SJSA1 (cell line): ENCODE results near the gene SHISA8. TPM values are rescaled to one million over a fixed set of nuclear protein-coding genes. Genes with fewer than 3 reads are reported as not detected.

Experiments used
- DNase-seq, 2 experiments: peaks; one replicate each; pipeline ENCODE4 v3.0.0-alpha.2; 2015 to 2020; ENCODE audit warnings: low spot score in 2 of 2, low read depth in 1 of 2
- H3K27ac ChIP-seq: fragments of 250-450 bp; sonication (Bioruptor Pico); 2 replicates; pipeline ENCODE4 v1.5.1; 2020; ENCODE audit warnings: mild to moderate bottlenecking, moderate library complexity
- H3K27me3 ChIP-seq: fragments of 250-450 bp; sonication (Bioruptor Pico); replicated peaks from 2 replicates; pipeline ENCODE4 v1.5.1; 2020; ENCODE audit warnings: mild to moderate bottlenecking, moderate library complexity
- H3K36me3 ChIP-seq: fragments of 250-450 bp; sonication (Bioruptor Pico); 2 replicates; pipeline ENCODE4 v1.5.1; 2020; ENCODE audit warnings: mild to moderate bottlenecking
- H3K4me1 ChIP-seq: fragments of 250-450 bp; sonication (Bioruptor Pico); replicated peaks from 2 replicates; pipeline ENCODE4 v1.6.1; 2021; ENCODE audit warnings: mild to moderate bottlenecking
- H3K4me3 ChIP-seq: fragments of 250-450 bp; sonication (Bioruptor Pico); 2 replicates; pipeline ENCODE4 v1.5.1; 2020; ENCODE audit warnings: mild to moderate bottlenecking
- H3K9me3 ChIP-seq: fragments of 250-450 bp; sonication (Bioruptor Pico); replicated peaks from 2 replicates; pipeline ENCODE4 v1.5.1; 2020; ENCODE audit warnings: mild to moderate bottlenecking
- total RNA-seq: library from RNA; depleted of rRNA; stranded (reverse); fragments of >200 nt; shearing (Covaris generic); gene quantifications from 2 replicates; pipeline ENCODE4 v1.2.3, GENCODE V29; 2014

The SHISA8 gene
- total RNA-seq, 1 experiment from 2014 or later: not detected

DNA sequence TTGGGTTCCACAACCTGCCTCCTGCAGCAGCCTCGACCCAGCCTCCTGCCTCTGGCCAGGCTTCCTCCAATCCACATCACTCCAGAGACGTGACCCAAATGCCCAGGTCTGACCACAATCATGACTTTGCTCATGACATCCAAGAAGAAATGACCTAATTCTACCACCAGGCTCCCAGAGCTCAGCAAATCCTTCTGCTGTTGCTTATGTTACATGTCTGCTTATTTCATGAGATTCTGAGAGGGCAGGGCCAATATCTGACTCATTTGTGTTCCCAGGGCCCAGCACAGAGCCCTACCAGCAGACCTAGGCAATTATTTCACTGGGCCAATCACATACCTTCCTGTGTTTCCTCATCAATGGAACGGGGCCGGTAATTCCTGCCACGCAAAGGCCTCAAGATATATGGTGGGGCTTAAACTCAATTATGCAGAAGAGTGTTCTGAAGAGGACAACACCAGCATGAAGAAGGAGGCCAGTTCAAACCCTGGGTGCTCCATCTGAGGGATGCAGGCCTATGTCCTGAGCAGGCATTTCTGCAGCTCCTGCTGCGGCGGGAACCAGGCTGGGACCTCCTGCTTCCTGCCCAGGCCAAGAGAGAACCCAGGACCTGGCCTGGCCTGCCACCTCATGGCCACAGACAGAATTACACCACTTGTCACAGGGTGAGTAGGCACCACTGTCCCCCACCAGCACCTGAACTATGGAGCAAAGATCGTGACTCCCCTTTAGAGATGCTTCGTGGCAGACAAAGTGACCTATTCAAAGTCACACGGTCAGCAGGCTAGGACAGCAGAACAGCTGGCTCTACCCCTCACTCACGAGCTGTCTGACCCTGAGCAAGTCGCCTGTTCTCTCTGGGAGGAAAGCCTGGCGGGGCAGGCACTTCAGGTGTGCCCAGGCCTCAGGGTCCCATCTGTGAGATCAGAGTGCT lies 26.2 kb upstream of the SHISA8 start:
- no peaks in the 10 kb centered on the region for H3K9me3 ChIP-seq
- DNase-seq: peak; percentile 61 to 75
- no peak overlapping the region for H3K4me3 ChIP-seq
- peaks cover 15% of the 10 kb centered on the region for H3K4me1 ChIP-seq
- H3K27ac ChIP-seq: no peak overlapping the region
- peaks cover 93% of the 10 kb centered on the region for H3K36me3 ChIP-seq
- H3K27me3 ChIP-seq: no peaks in the 10 kb centered on the region

DNA sequence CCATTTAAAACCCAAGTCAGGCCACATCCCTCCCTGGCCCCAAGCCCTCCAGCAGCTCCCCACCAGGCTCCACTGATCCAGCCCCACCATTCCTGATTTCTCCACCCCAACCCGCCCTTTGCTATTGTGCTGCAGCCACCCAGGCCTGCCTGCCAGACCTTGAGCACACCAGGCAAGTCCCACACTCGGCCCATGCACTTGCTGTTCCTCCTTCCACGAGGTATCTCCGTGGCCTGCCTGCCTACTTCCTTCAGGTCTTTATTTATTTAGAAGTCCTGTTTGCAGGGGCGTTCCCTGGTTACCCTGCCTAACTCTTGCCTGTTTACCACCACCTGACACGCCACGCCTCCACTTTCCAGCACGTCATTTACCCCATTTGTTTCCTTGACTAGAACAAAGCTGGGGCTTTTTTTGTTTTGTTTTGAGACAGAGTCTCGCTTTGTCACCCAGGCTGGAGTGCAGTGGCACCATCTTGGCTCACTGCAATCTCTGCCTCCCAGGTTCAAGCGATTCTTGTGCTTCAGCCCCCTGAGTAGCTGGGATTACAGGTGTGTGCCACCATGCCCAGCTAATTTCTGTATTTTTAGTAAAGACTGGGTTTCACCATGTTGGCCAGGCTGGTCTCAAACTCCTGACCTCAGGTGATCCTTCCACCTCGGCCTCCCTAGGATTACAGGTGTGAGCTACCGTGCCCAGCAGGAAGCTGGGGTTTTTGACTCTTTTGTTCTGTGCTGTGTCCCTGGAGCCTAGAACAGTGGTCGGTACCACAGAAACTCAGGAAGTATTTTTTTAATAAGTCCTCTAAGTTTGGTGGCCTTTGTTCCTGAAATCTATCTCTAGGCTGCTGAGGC lies 25.3 kb upstream of the SHISA8 start:
- H3K4me1 ChIP-seq: peaks cover 7% of the 10 kb centered on the region; the same call in 1 of the 2 replicates
- peaks cover 88% of the 10 kb centered on the region for H3K36me3 ChIP-seq
- no peaks in the 10 kb centered on the region for H3K9me3 ChIP-seq
- no peak for DNase-seq
- H3K27ac ChIP-seq: no peak overlapping the region
- H3K27me3 ChIP-seq: no peaks in the 10 kb centered on the region
- H3K4me3 ChIP-seq: no peak overlapping the region

DNA sequence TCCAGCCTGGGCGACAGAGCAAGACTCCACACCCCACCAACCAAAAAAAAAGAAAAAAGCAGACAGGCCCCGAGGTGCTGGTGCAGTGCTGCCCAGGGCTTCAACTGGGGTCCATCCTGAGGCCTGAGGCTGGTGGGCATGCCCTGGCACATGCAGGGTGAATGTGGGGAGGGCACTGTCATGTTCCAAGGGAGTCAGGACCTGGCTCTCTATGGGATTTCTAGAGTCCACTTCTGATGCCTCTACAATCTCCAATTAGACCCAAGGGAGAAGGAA lies 22.0 kb upstream of the SHISA8 start:
- no peak overlapping the region for H3K4me3 ChIP-seq
- no peaks in the 10 kb centered on the region for H3K27me3 ChIP-seq
- DNase-seq: no peak
- peaks cover 83% of the 10 kb centered on the region for H3K36me3 ChIP-seq
- no peaks in the 10 kb centered on the region for H3K9me3 ChIP-seq
- H3K4me1 ChIP-seq: no peaks in the 10 kb centered on the region
- no peak overlapping the region for H3K27ac ChIP-seq

GRCh38 chr22:41935509-41935908 lies 20.6 kb upstream of the SHISA8 start:
- H3K9me3 ChIP-seq: no peaks in the 10 kb centered on the region
- no peaks in the 10 kb centered on the region for H3K4me1 ChIP-seq
- H3K27me3 ChIP-seq: no peaks in the 10 kb centered on the region
- peaks cover 73% of the 10 kb centered on the region for H3K36me3 ChIP-seq
- no peak overlapping the region for H3K27ac ChIP-seq
- no peak for DNase-seq
- H3K4me3 ChIP-seq: no peak overlapping the region

GRCh38 chr22:41935015-41935351 lies 20.1 kb upstream of the SHISA8 start:
- Histone ChIP-seq H3K27ac (no peak overlapping the region), H3K9me3 (no peaks in the 10 kb centered on the region), H3K36me3 (peaks cover 68% of the 10 kb centered on the region), H3K4me3 (no peak overlapping the region), H3K4me1 (no peaks in the 10 kb centered on the region), H3K27me3 (no peaks in the 10 kb centered on the region)
- DNase-seq: no peak

- no peak overlapping the region for H3K27ac ChIP-seq
- H3K36me3 ChIP-seq: peaks cover 65% of the 10 kb centered on the region
- H3K9me3 ChIP-seq: no peaks in the 10 kb centered on the region
- H3K4me3 ChIP-seq: no peak overlapping the region
- no peaks in the 10 kb centered on the region for H3K27me3 ChIP-seq
- no peak for DNase-seq
- no peaks in the 10 kb centered on the region for H3K4me1 ChIP-seq
Measured at GRCh38 chr22:41934284-41935014, 19.6 kb upstream of the SHISA8 start.

DNA sequence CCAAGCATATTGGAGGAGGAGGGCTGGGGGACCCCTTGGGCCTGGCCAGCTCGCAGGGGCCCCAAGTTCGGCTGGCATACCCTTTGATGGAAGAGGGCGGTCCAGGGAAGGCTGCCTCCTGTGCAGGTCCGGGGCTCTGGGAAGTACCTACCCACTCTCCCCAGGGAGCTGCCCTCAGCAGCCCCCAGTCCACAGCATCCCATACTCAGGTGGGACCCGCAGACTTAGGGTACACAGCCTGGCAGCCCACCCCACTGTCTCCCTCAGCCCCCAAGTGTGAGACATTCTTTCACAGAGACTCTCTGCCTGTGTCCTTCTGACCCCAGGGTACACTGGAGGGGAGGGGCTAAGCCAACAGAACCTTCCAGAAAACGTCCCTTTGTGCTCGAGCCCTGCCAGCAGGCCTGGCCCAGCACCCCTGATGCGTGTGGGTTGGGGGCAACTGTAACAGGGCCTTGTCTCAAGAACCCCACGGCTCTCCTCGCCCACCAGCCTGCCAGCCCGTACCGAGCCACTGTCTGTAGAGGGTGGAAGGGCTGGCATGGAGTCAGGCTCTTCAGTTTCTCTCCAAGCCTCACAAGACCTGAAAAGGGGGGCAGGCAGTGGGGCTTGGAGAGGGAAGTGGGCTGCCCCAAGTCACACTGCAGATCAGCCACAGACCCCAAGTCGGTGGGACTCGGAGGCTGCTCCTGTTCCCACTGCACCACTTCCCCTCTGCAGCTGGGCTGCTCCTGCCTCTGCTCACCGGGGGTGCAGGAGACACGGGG lies 18.7 kb upstream of the SHISA8 start:
- no peak for DNase-seq
- no peak overlapping the region for H3K4me3 ChIP-seq
- no peaks in the 10 kb centered on the region for H3K9me3 ChIP-seq
- H3K36me3 ChIP-seq: peaks cover 56% of the 10 kb centered on the region
- H3K27me3 ChIP-seq: no peaks in the 10 kb centered on the region
- H3K27ac ChIP-seq: no peak overlapping the region
- H3K4me1 ChIP-seq: no peaks in the 10 kb centered on the region

DNA sequence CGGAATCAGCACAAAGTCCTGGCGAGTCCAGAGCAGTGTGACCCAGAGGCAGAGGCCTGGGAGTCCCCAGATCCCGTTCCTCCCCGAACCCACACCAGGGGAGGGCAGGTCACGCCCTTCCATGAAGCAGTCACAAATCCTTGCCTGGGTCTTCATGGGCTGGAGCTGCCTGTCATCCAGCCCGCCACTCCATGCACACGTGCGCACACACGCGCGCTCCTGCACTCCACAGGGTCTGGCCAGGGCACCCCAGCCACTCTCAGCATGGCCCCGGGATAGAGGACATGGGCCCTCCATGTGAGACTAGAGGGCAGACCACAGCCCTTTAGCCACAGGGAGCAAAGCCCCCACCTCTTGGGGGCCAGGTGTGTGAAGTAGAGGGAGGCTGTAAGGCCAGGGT lies 17.5 kb upstream of the SHISA8 start:
- Histone ChIP-seq H3K27me3 (no peaks in the 10 kb centered on the region), H3K4me3 (no peak overlapping the region), H3K36me3 (peaks cover 45% of the 10 kb centered on the region), H3K9me3 (no peaks in the 10 kb centered on the region), H3K4me1 (no peaks in the 10 kb centered on the region), H3K27ac (no peak overlapping the region)
- DNase-seq: no peak

- Histone ChIP-seq H3K9me3 (no peaks in the 10 kb centered on the region), H3K36me3 (peaks cover 39% of the 10 kb centered on the region), H3K4me1 (no peaks in the 10 kb centered on the region), H3K4me3 (no peak overlapping the region), H3K27me3 (no peaks in the 10 kb centered on the region), H3K27ac (no peak overlapping the region)
- DNase-seq: no peak
Measured at GRCh38 chr22:41931701-41932269, 16.9 kb upstream of the SHISA8 start.

DNA sequence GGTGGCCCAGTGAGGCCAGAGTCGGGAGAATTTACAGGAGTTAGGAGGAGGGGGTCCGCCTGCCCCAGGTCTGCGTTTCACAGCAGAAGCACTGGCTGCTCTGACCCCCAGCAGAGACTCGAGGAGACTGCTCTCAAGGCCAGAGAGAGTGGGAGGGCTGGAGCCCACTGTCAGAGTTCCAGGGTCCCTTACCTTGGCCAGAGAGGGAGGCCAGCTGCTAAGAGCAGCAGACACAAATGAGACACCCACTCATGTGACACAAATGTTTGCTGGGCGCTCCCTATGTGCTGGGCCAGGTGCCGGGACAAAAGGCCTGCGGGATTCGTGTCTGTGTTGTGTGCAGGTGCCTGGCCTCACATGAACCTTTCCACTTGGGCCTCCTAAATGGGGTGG lies 14.5 kb upstream of the SHISA8 start:
- H3K4me1 ChIP-seq: peaks cover 9% of the 10 kb centered on the region
- peaks cover 23% of the 10 kb centered on the region for H3K36me3 ChIP-seq
- H3K9me3 ChIP-seq: no peaks in the 10 kb centered on the region
- H3K4me3 ChIP-seq: no peak overlapping the region
- no peak overlapping the region for H3K27ac ChIP-seq
- peaks cover 16% of the 10 kb centered on the region for H3K27me3 ChIP-seq
- no peak for DNase-seq

- Histone ChIP-seq H3K27me3 (peaks cover 16% of the 10 kb centered on the region), H3K4me3 (no peak overlapping the region), H3K27ac (no peak overlapping the region), H3K9me3 (no peaks in the 10 kb centered on the region), H3K4me1 (peaks cover 9% of the 10 kb centered on the region), H3K36me3 (peaks cover 17% of the 10 kb centered on the region)
- no peak for DNase-seq
Measured at GRCh38 chr22:41928593-41929417, 13.9 kb upstream of the SHISA8 start.

- peaks cover 9% of the 10 kb centered on the region for H3K4me1 ChIP-seq
- DNase-seq: no peak
- no peaks in the 10 kb centered on the region for H3K9me3 ChIP-seq
- H3K27me3 ChIP-seq: peaks cover 16% of the 10 kb centered on the region
- H3K27ac ChIP-seq: no peak overlapping the region
- H3K36me3 ChIP-seq: peaks cover 13% of the 10 kb centered on the region
- H3K4me3 ChIP-seq: no peak overlapping the region
Measured at GRCh38 chr22:41927813-41928212, 12.9 kb upstream of the SHISA8 start.
